K562 (cell line): ENCODE data around the gene TXNIP. TPM values are rescaled to one million over a fixed set of nuclear protein-coding genes. Genes with fewer than 3 reads are reported as not detected.

ENCODE experiments used
- ATAC-seq: fragments of 200-7000 bp; cut with Tn5 transposase; 3 replicates; pipeline ENCODE4 v1.9.1; 2020; ENCODE audit warnings: moderate library complexity
- BruUV-seq: library from RNA; stranded (reverse); fragments of 400-500 nt; replicated peaks from 2 replicates; lab custom pipeline; 2021; lab: Mats Ljungman, UMichigan
- CTCF ChIA-PET: fragments of 300-600 bp; formaldehyde crosslinking; extraction: SDS; loops from one replicate; lab custom pipeline; 2021; ENCODE audit warnings: low intra/inter-chr PET ratio; lab: Yijun Ruan, JAX
- POLR2A ChIA-PET: fragments of 300-600, 350-650 bp; sonication (Branson Sonifier 250); formaldehyde crosslinking; extraction: SDS; loops from one replicate; lab custom pipeline; 2021; ENCODE audit warnings: antibody characterized with exemption, inconsistent platforms; lab: Yijun Ruan, JAX
- DNase-seq, 4 experiments: peaks; one replicate each; pipeline versions ENCODE4 v3.0.0 to v3.0.0-alpha.2; 2011 to 2018; ENCODE audit warnings: low spot score in 3 of 4, mixed read lengths in 3 of 4; ENCODE audit errors: extremely low read depth in 1 of 4
- FAIRE-seq: peaks from 2 replicates; lab custom pipeline; 2011; peaks lifted over from hg19 to GRCh38; lab: Jason Lieb, UNC
- H2AFZ ChIP-seq: 2 replicates; pipeline ENCODE4 v1.6.0; 2011; ENCODE audit warnings: low read depth, low read length, control low read depth, inconsistent platforms
- H3K27ac ChIP-seq: fragments of 200-600 bp; 3 replicates; pipeline ENCODE4 v1.8.0; 2011; ENCODE audit warnings: low read depth, mild to moderate bottlenecking, control low read depth, inconsistent platforms, low read length, moderate library complexity, mixed read lengths; ENCODE audit errors: extremely low read depth
- H3K27me3 ChIP-seq, 2 experiments: fragments of 300-600 bp in 1 of 2; 2 replicates in 1 of 2; 3 replicates in 1 of 2; pipeline versions ENCODE4 v1.6.0 to v1.8.0; 2011; ENCODE audit warnings: inconsistent platforms in 2 of 2, low read length in 2 of 2, mild to moderate bottlenecking in 1 of 2, mixed read lengths in 1 of 2, moderate library complexity in 1 of 2; ENCODE audit not compliant: control insufficient read depth in 2 of 2, insufficient read depth in 2 of 2
- H3K36me3 ChIP-seq: fragments of 300-600 bp; 3 replicates; pipeline ENCODE4 v1.8.0; 2011; ENCODE audit warnings: mild to moderate bottlenecking, low read length, inconsistent platforms; ENCODE audit not compliant: control insufficient read depth, insufficient read depth
- H3K4me1 ChIP-seq, 2 experiments: fragments of 200-600 bp in 1 of 2; replicated peaks in 1 of 2; 2 replicates in 1 of 2; 3 replicates in 1 of 2; pipeline versions ENCODE4 v1.5.1 to v1.8.0; 2011; ENCODE audit warnings: inconsistent platforms in 2 of 2, low read length in 2 of 2, mild to moderate bottlenecking in 1 of 2, mixed read lengths in 1 of 2, moderate library complexity in 1 of 2; ENCODE audit not compliant: control insufficient read depth in 2 of 2, insufficient read depth in 2 of 2
- H3K4me2 ChIP-seq: 2 replicates; pipeline ENCODE4 v1.6.1; 2011; ENCODE audit warnings: low read length, control low read depth, inconsistent platforms, mixed read lengths; ENCODE audit not compliant: insufficient read depth
- H3K4me3 ChIP-seq: fragments of 200-600 bp; sonication (generic), shearing (Covaris generic); 2 replicates; pipeline ENCODE4 v1.5.1; 2016; ENCODE audit warnings: control low read depth, inconsistent platforms
- H3K79me2 ChIP-seq: fragments of 200-600 bp; 3 replicates; pipeline ENCODE4 v1.8.0; 2011; ENCODE audit warnings: low read length, inconsistent platforms; ENCODE audit not compliant: control insufficient read depth, insufficient read depth
- H3K9ac ChIP-seq, 2 experiments: 2 replicates each; pipeline versions ENCODE4 v1.6.0 to v1.6.1; 2011; ENCODE audit warnings: low read depth in 2 of 2, low read length in 2 of 2, control low read depth in 1 of 2, inconsistent platforms in 1 of 2, mild to moderate bottlenecking in 1 of 2, mixed read lengths in 1 of 2; ENCODE audit not compliant: insufficient read depth in 1 of 2
- H3K9me1 ChIP-seq: one replicate; pipeline ENCODE4 v1.6.0; 2011; ENCODE audit warnings: inconsistent platforms, mild to moderate bottlenecking, low read length, moderate library complexity; ENCODE audit not compliant: control insufficient read depth, insufficient read depth
- H3K9me3 ChIP-seq: replicated peaks from 2 replicates; pipeline ENCODE4 v1.5.1; 2011; ENCODE audit warnings: low read depth, low read length, inconsistent platforms; ENCODE audit not compliant: control insufficient read depth, insufficient read depth
- H4K20me1 ChIP-seq: replicated peaks from 2 replicates; pipeline ENCODE4 v1.6.1; 2011; ENCODE audit warnings: low read length, inconsistent platforms, mixed read lengths; ENCODE audit not compliant: control insufficient read depth, insufficient read depth
- CREM ChIP-seq: IDR thresholded peaks from 2 replicates; pipeline ENCODE4 v1.6.1; 2014; ENCODE audit warnings: antibody characterized with exemption, low read depth
- TBL1XR1 ChIP-seq, 2 experiments: IDR thresholded peaks; 2 replicates each; pipeline ENCODE4 v1.6.1; 2012; ENCODE audit warnings: improper control_type of control experiment in 2 of 2, low read length in 2 of 2, mild to moderate bottlenecking in 1 of 2
- ZNF507 ChIP-seq: conservative IDR thresholded peaks from 2 replicates; pipeline ENCODE4 v1.6.1; 2017; ENCODE audit warnings: missing genetic modification characterization, missing compliant biosample characterization
- WGBS: fragments of 100-300 bp; shearing (Covaris generic); methylation state at CpG from one replicate; pipeline ENCODE4 v1.1.6; 2016; ENCODE audit warnings: low coverage, mixed read lengths; ENCODE audit not compliant: insufficient coverage; ENCODE audit errors: missing lambda C conversion rate; 5-methylcytosine and 5-hydroxymethylcytosine counted together
- in situ Hi-C: fragments of 300-500 bp; cut with MboI; formaldehyde crosslinking; loops from 4 replicates; pipeline ENCODE4 v1.15.0; 2018; ENCODE audit warnings: inconsistent platforms, mixed read lengths
- intact Hi-C: fragments of 100-400 bp; cut with micrococcal nuclease; formaldehyde crosslinking; loops from 2 replicates; pipeline ENCODE4 v1.14.2; 2022
- polyA plus RNA-seq, 8 experiments: library from polyadenylated mRNA; depleted of rRNA in 4 of 8; stranded (reverse) in 5 of 8; unstranded in 3 of 8; fragments of >200 nt; fragmentation: Nextera tagmentation in 2 of 8; fragmentation: Illumina TruSeq in 1 of 8; extraction: Ambion mirVana in 2 of 8; extraction: Trizol in 1 of 8; gene quantifications; 2 replicates each; pipeline versions ENCODE4 v1.2.1 to v1.2.3, GENCODE V29; 2011 to 2014; ENCODE audit warnings: inconsistent platforms in 1 of 8, missing spikeins in 1 of 8
- total RNA-seq, 7 experiments: library from RNA; depleted of rRNA in 6 of 7; stranded (reverse); fragments of >200 nt in 6 of 7; fragmentation: Illumina TruSeq in 2 of 7; extraction: Trizol in 2 of 7; gene quantifications; 2 replicates each; pipeline versions ENCODE4 v1.2.1 to v1.2.3, GENCODE V29; 2011 to 2021; ENCODE audit warnings: low replicate concordance in 1 of 7
- TF ChIP-seq, protein P1 (sequence below): sonication (generic); formaldehyde crosslinking; IDR thresholded peaks from 2 replicates; pipeline ENCODE4 v1.8.0; 2022; ENCODE audit warnings: missing genetic modification reagents, mild to moderate bottlenecking, borderline replicate concordance

TXNIP gene
- total and polyA plus RNA-seq, 9 of the 15 experiments (the other 6 are each of a cell fraction or from before 2014, with no cell fraction given): 120 to 499 (median 257) TPM

DNA sequence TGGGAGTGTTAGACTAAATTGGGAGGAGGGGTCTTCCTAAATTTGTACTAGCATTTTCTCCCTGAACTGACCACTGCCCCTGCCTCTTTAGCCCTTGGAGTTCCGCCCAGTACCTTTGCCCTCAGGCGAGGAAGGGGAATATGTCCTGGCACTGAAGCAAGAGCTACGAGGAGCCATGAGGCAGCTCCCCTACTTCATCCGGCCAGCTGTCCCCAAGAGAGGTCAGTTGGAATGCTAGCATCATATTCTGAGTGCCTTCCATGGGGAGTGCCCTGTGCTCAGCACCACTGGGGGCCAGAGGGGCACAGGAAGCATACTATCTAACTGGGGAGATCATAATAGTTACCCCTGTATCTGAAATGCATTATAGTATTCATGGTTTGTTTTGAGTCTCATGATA is 21.2 kb downstream of the TXNIP start (continued):
- TF ChIP-seq, protein P1, sequence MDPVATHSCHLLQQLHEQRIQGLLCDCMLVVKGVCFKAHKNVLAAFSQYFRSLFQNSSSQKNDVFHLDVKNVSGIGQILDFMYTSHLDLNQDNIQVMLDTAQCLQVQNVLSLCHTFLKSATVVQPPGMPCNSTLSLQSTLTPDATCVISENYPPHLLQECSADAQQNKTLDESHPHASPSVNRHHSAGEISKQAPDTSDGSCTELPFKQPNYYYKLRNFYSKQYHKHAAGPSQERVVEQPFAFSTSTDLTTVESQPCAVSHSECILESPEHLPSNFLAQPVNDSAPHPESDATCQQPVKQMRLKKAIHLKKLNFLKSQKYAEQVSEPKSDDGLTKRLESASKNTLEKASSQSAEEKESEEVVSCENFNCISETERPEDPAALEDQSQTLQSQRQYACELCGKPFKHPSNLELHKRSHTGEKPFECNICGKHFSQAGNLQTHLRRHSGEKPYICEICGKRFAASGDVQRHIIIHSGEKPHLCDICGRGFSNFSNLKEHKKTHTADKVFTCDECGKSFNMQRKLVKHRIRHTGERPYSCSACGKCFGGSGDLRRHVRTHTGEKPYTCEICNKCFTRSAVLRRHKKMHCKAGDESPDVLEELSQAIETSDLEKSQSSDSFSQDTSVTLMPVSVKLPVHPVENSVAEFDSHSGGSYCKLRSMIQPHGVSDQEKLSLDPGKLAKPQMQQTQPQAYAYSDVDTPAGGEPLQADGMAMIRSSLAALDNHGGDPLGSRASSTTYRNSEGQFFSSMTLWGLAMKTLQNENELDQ (CRISPR knock-in tag): no peak
- no peak for TF ChIP-seq CREM

DNA sequence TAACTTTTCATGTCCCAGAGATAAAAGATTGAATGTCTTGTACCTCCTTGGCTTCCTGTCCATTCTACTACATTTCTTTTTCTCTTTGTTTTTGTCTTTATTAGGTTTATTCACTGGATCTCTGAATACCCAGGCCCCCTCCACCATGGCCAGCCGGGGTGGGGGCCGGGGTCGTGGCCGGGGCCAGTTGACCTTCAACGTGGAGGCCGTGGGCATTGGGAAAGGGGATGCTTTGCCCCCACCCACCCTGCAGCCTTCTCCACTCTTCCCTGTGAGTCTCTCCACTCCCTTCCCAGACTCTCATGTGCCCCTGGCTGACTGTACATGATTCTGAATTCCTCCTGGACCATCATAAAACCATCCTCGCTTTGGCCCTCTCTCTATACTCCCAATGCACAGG is 21.7 kb downstream of the TXNIP start:
- intact Hi-C loops (no loop called here), in situ Hi-C loops (no loop called here)
- no peak for TF ChIP-seq TBL1XR1 (IDR thresholded peaks at IDR 0.05; ENCODE audit: low read length in 2 of 2)
- no peak for TF ChIP-seq ZNF507
- ATAC-seq: no peak
- no peak for DNase-seq
- Histone ChIP-seq H3K27me3 (no peaks in the 10 kb centered on the region), H4K20me1 (no peaks in the 10 kb centered on the region), H3K4me2 (no peak overlapping the region), H3K9me3 (no peaks in the 10 kb centered on the region), H3K4me1 (peaks cover 13 to 23% of the 10 kb centered on the region in 2 experiments), H2AFZ (no peak overlapping the region), H3K79me2 (peaks cover 17% of the 10 kb centered on the region), H3K4me3 (no peak overlapping the region), H3K9ac (peak overlapping the region in 1 of 2 experiments; percentile 5; a peak in 1 of 4 replicates), H3K27ac (no peak overlapping the region), H3K9me1 (no peaks in the 10 kb centered on the region), H3K36me3 (peaks cover 16% of the 10 kb centered on the region)
- WGBS: 76% methylated on average over 7 of the region's 7 CpGs
- ChIA-PET POLR2A (interaction anchor here (15.5 kb wide), 1 partner anchor 18 kb away, joined by 320 read pairs; the partner anchor contains the start of gene TXNIP), CTCF (no interaction called here)
- BruUV-seq: no TSS peak
- no peak for FAIRE-seq
